ENCODE measurements around the gene BMX.
A peak's percentile ranks its signal among the peaks of the same experiment; 100 is the strongest.

Gene BMX

GRCh38 chrX:15505101-15505500 lies 4.5 kb downstream of the BMX start:
- no peak for DNase-seq (ENCODE audit: low read depth in 2 of 3, low spot score in 1 of 3)

- no peak for DNase-seq (ENCODE audit: low read depth in 2 of 3, low spot score in 1 of 3)
Measured at GRCh38 chrX:15507005-15507404, 6.4 kb downstream of the BMX start.

GRCh38 chrX:15509845-15510244 lies 9.2 kb downstream of the BMX start:
- DNase-seq (ENCODE audit: low read depth in 2 of 3, low spot score in 1 of 3) = no peak

GRCh38 chrX:15511563-15511962 lies 11.0 kb downstream of the BMX start:
- DNase-seq (ENCODE audit: low read depth in 2 of 3, low spot score in 1 of 3) = no peak

GRCh38 chrX:15512401-15512965 lies 11.9 kb downstream of the BMX start:
- no peak for DNase-seq (ENCODE audit: low read depth in 2 of 3, low spot score in 1 of 3)

GRCh38 chrX:15514279-15514678 lies 13.7 kb downstream of the BMX start:
- DNase-seq (ENCODE audit: low read depth in 2 of 3, low spot score in 1 of 3) = no peak

GRCh38 chrX:15515931-15516330 lies 15.3 kb downstream of the BMX start:
- DNase-seq (ENCODE audit: low read depth in 2 of 3, low spot score in 1 of 3) = no peak

- DNase-seq (ENCODE audit: low read depth in 2 of 3, low spot score in 1 of 3) = no peak
Measured at GRCh38 chrX:15522464-15522863, 21.9 kb downstream of the BMX start.

- DNase-seq (ENCODE audit: low read depth in 2 of 3, low spot score in 1 of 3) = no peak
Measured at GRCh38 chrX:15523088-15523487, 22.5 kb downstream of the BMX start.

- DNase-seq (ENCODE audit: low read depth in 2 of 3, low spot score in 1 of 3) = no peak
Measured at GRCh38 chrX:15524417-15524816, 23.8 kb downstream of the BMX start.

GRCh38 chrX:15525664-15526416 lies 25.2 kb downstream of the BMX start:
- DNase-seq (ENCODE audit: low read depth in 2 of 3, low spot score in 1 of 3) = no peak

- no peak for DNase-seq (ENCODE audit: low read depth in 2 of 3, low spot score in 1 of 3)
Measured at GRCh38 chrX:15529165-15529564, 28.6 kb downstream of the BMX start.

- no peak for DNase-seq (ENCODE audit: low read depth in 2 of 3, low spot score in 1 of 3)
Measured at GRCh38 chrX:15530318-15530717, 29.7 kb downstream of the BMX start.

GRCh38 chrX:15546745-15547144 lies 46.1 kb downstream of the BMX start:
- DNase-seq (ENCODE audit: low read depth in 2 of 3, low spot score in 1 of 3) = no peak

- DNase-seq (ENCODE audit: low read depth in 2 of 3, low spot score in 1 of 3) = no peak
Measured at GRCh38 chrX:15547356-15547755, 46.7 kb downstream of the BMX start.

GRCh38 chrX:15549189-15550012 lies 48.8 kb downstream of the BMX start:
- DNase-seq (ENCODE audit: low read depth in 2 of 3, low spot score in 1 of 3) = no peak

- no peak for DNase-seq (ENCODE audit: low read depth in 2 of 3, low spot score in 1 of 3)
Measured at GRCh38 chrX:15559227-15559626, 58.6 kb downstream of the BMX start.

GRCh38 chrX:15560924-15561323 lies 60.3 kb downstream of the BMX start:
- no peak for DNase-seq (ENCODE audit: low read depth in 2 of 3, low spot score in 1 of 3)

- no peak for DNase-seq (ENCODE audit: low read depth in 2 of 3, low spot score in 1 of 3)
Measured at GRCh38 chrX:15563056-15563455, 62.4 kb downstream of the BMX start.

GRCh38 chrX:15564981-15565579 lies 64.5 kb downstream of the BMX start:
- peak in 1 of 3 donors; percentile 1 for DNase-seq (ENCODE audit: low read depth in 2 of 3, low spot score in 1 of 3)

- no peak for DNase-seq (ENCODE audit: low read depth in 2 of 3, low spot score in 1 of 3)
Measured at GRCh38 chrX:15566244-15566643, 65.6 kb downstream of the BMX start.

- DNase-seq (ENCODE audit: low read depth in 2 of 3, low spot score in 1 of 3) = no peak
Measured at GRCh38 chrX:15567267-15567666, 66.7 kb downstream of the BMX start.

Data from stimulated activated CD4-positive, alpha-beta T cell treated with anti-CD3 and anti-CD28 coated beads, Interleukin-12 subunit alpha, Interleukin-12 subunit beta, amount 100 ng/mL, for 48 hours (primary cell).